ENCODE data around the gene UBE2QL1. TPM values are rescaled to one million over a fixed set of nuclear protein-coding genes. Genes with fewer than 3 reads are reported as not detected.

The UBE2QL1 gene
- not detected for total RNA-seq

GRCh38 chr5:6448622-6449464 lies at the start of gene UBE2QL1:
TSS of gene UBE2QL1 (plus strand) at chr5:6448859. CDS start at chr5:6448894, 35 bp downstream.
- H3K4me3 Mint-ChIP-seq, result peak within 1 kb of the TSS; percentile 70
- peaks cover 41% of the 10 kb centered on the region for H3K27me3 Mint-ChIP-seq
- peaks cover 2% of the 10 kb centered on the region for H3K36me3 Mint-ChIP-seq
- H3K4me1 Mint-ChIP-seq, result peaks cover 4% of the 10 kb centered on the region
- no peaks in the 10 kb centered on the region for H3K9me3 Mint-ChIP-seq
- peak; percentile 40 for DNase-seq
- ATAC-seq (ENCODE audit: low read depth), result no peak
- no peak within 1 kb of the TSS for H3K27ac Mint-ChIP-seq
- POLR2A ChIA-PET, result no interaction called here

- H3K4me1 Mint-ChIP-seq, result no peaks in the 10 kb centered on the region
- H3K4me3 Mint-ChIP-seq, result no peak overlapping the region
- H3K36me3 Mint-ChIP-seq, result no peaks in the 10 kb centered on the region
- H3K9me3 Mint-ChIP-seq, result no peaks in the 10 kb centered on the region
- H3K27ac Mint-ChIP-seq, result no peak overlapping the region
- ATAC-seq (ENCODE audit: low read depth) (no peak), DNase-seq (no peak)
- POLR2A ChIA-PET, result no interaction called here
- peaks cover 13% of the 10 kb centered on the region for H3K27me3 Mint-ChIP-seq
Observed at GRCh38 chr5:6399980-6400910, 48.4 kb upstream of the UBE2QL1 start.

GRCh38 chr5:6401410-6401809 lies 47.2 kb upstream of the UBE2QL1 start:
- DNase-seq (no peak), ATAC-seq (ENCODE audit: low read depth) (no peak)
- no peaks in the 10 kb centered on the region for H3K9me3 Mint-ChIP-seq
- H3K36me3 Mint-ChIP-seq, result no peaks in the 10 kb centered on the region
- no peaks in the 10 kb centered on the region for H3K4me1 Mint-ChIP-seq
- POLR2A ChIA-PET, result no interaction called here
- peaks cover 15% of the 10 kb centered on the region for H3K27me3 Mint-ChIP-seq
- H3K27ac Mint-ChIP-seq, result no peak overlapping the region
- H3K4me3 Mint-ChIP-seq, result no peak overlapping the region

- no peaks in the 10 kb centered on the region for H3K36me3 Mint-ChIP-seq
- H3K9me3 Mint-ChIP-seq, result no peaks in the 10 kb centered on the region
- POLR2A ChIA-PET, result no interaction called here
- DNase-seq (no peak), ATAC-seq (ENCODE audit: low read depth) (no peak)
- no peak overlapping the region for H3K27ac Mint-ChIP-seq
- peaks cover 19% of the 10 kb centered on the region for H3K27me3 Mint-ChIP-seq
- no peaks in the 10 kb centered on the region for H3K4me1 Mint-ChIP-seq
- H3K4me3 Mint-ChIP-seq, result no peak overlapping the region
Observed at GRCh38 chr5:6402939-6403338, 45.7 kb upstream of the UBE2QL1 start.

- DNase-seq, result no peak
- POLR2A ChIA-PET, result no interaction called here
- H3K9me3 Mint-ChIP-seq, result no peaks in the 10 kb centered on the region
- no peak overlapping the region for H3K4me3 Mint-ChIP-seq
- no peaks in the 10 kb centered on the region for H3K36me3 Mint-ChIP-seq
- H3K27me3 Mint-ChIP-seq, result peaks cover 20% of the 10 kb centered on the region
- no peak for ATAC-seq (ENCODE audit: low read depth)
- no peaks in the 10 kb centered on the region for H3K4me1 Mint-ChIP-seq
- H3K27ac Mint-ChIP-seq, result no peak overlapping the region
Observed at GRCh38 chr5:6403416-6403815, 45.2 kb upstream of the UBE2QL1 start.

- Mint-ChIP-seq H3K27ac (no peak overlapping the region), H3K36me3 (no peaks in the 10 kb centered on the region), H3K27me3 (peaks cover 22% of the 10 kb centered on the region), H3K4me1 (no peaks in the 10 kb centered on the region), H3K9me3 (no peaks in the 10 kb centered on the region), H3K4me3 (no peak overlapping the region)
- ATAC-seq (ENCODE audit: low read depth), result no peak
- DNase-seq, result no peak
- POLR2A ChIA-PET, result no interaction called here
Observed at GRCh38 chr5:6404129-6404528, 44.5 kb upstream of the UBE2QL1 start.

GRCh38 chr5:6405591-6405990 lies 43.1 kb upstream of the UBE2QL1 start:
- no peaks in the 10 kb centered on the region for H3K4me1 Mint-ChIP-seq
- no peak overlapping the region for H3K4me3 Mint-ChIP-seq
- H3K36me3 Mint-ChIP-seq, result no peaks in the 10 kb centered on the region
- POLR2A ChIA-PET, result no interaction called here
- ATAC-seq (ENCODE audit: low read depth), result no peak
- H3K27me3 Mint-ChIP-seq, result peaks cover 22% of the 10 kb centered on the region
- no peaks in the 10 kb centered on the region for H3K9me3 Mint-ChIP-seq
- H3K27ac Mint-ChIP-seq, result no peak overlapping the region
- DNase-seq, result no peak

GRCh38 chr5:6407558-6408259 lies 41.0 kb upstream of the UBE2QL1 start:
- H3K4me1 Mint-ChIP-seq, result no peaks in the 10 kb centered on the region
- H3K9me3 Mint-ChIP-seq, result no peaks in the 10 kb centered on the region
- H3K27me3 Mint-ChIP-seq, result peaks cover 18% of the 10 kb centered on the region
- POLR2A ChIA-PET, result no interaction called here
- no peaks in the 10 kb centered on the region for H3K36me3 Mint-ChIP-seq
- no peak overlapping the region for H3K4me3 Mint-ChIP-seq
- ATAC-seq (ENCODE audit: low read depth) (no peak), DNase-seq (no peak)
- no peak overlapping the region for H3K27ac Mint-ChIP-seq

- POLR2A ChIA-PET, result no interaction called here
- no peak for ATAC-seq (ENCODE audit: low read depth)
- no peaks in the 10 kb centered on the region for H3K4me1 Mint-ChIP-seq
Observed at GRCh38 chr5:6408260-6408596, 40.4 kb upstream of the UBE2QL1 start.

GRCh38 chr5:6408627-6409446 lies 39.8 kb upstream of the UBE2QL1 start:
- Mint-ChIP-seq H3K9me3 (no peaks in the 10 kb centered on the region), H3K27ac (no peak overlapping the region), H3K27me3 (peaks cover 9% of the 10 kb centered on the region), H3K36me3 (no peaks in the 10 kb centered on the region), H3K4me3 (no peak overlapping the region), H3K4me1 (no peaks in the 10 kb centered on the region)
- POLR2A ChIA-PET, result no interaction called here
- DNase-seq (no peak), ATAC-seq (ENCODE audit: low read depth) (no peak)

More at GRCh38 chr5:6408260-6408596, 40.4 kb upstream of the UBE2QL1 start:
- Mint-ChIP-seq H3K27me3 (peaks cover 13% of the 10 kb centered on the region), H3K27ac (no peak overlapping the region), H3K4me3 (no peak overlapping the region), H3K36me3 (no peaks in the 10 kb centered on the region), H3K9me3 (no peaks in the 10 kb centered on the region)
- no peak for DNase-seq

- no peak overlapping the region for H3K27ac Mint-ChIP-seq
- H3K9me3 Mint-ChIP-seq, result no peaks in the 10 kb centered on the region
- POLR2A ChIA-PET, result no interaction called here
- H3K36me3 Mint-ChIP-seq, result no peaks in the 10 kb centered on the region
- peaks cover 13% of the 10 kb centered on the region for H3K27me3 Mint-ChIP-seq
- DNase-seq (no peak), ATAC-seq (ENCODE audit: low read depth) (no peak)
- no peak overlapping the region for H3K4me3 Mint-ChIP-seq
- no peaks in the 10 kb centered on the region for H3K4me1 Mint-ChIP-seq
Observed at GRCh38 chr5:6410421-6410820, 38.2 kb upstream of the UBE2QL1 start.

GRCh38 chr5:6411141-6411540 lies 37.5 kb upstream of the UBE2QL1 start:
- POLR2A ChIA-PET, result no interaction called here
- Mint-ChIP-seq H3K9me3 (no peaks in the 10 kb centered on the region), H3K27ac (no peak overlapping the region), H3K36me3 (no peaks in the 10 kb centered on the region), H3K27me3 (peaks cover 12% of the 10 kb centered on the region), H3K4me1 (no peaks in the 10 kb centered on the region), H3K4me3 (no peak overlapping the region)
- DNase-seq, result no peak
- ATAC-seq (ENCODE audit: low read depth), result no peak

GRCh38 chr5:6412811-6413210 lies 35.8 kb upstream of the UBE2QL1 start:
- ATAC-seq (ENCODE audit: low read depth) (no peak), DNase-seq (no peak)
- Mint-ChIP-seq H3K27me3 (peaks cover 8% of the 10 kb centered on the region), H3K4me1 (no peaks in the 10 kb centered on the region), H3K36me3 (no peaks in the 10 kb centered on the region), H3K9me3 (no peaks in the 10 kb centered on the region), H3K27ac (no peak overlapping the region), H3K4me3 (no peak overlapping the region)
- POLR2A ChIA-PET, result no interaction called here

Measured in activated naive CD8-positive, alpha-beta T cell treated with anti-CD3 and anti-CD28 coated beads, Interleukin-2, amount 10 ng/mL, durations not matched to agents 7 days and 5 days (primary cell).